Neural crest cell (in vitro differentiated cells): ENCODE data around the gene ABHD5. TPM values are rescaled to one million over a fixed set of nuclear protein-coding genes. Genes with fewer than 3 reads are reported as not detected.
A peak's percentile ranks its signal among the peaks of the same experiment; 100 is the strongest.

Experiments
- DNase-seq: peaks from one replicate; pipeline ENCODE4 v3.0.0; 2021; ENCODE audit warnings: low read depth, mixed read lengths, low spot score
- H3K27ac Mint-ChIP-seq: one replicate; pipeline ENCODE4 v1.8.0; 2021; ENCODE audit warnings: mild to moderate bottlenecking, mixed read lengths; ENCODE audit not compliant: unreplicated experiment
- H3K27me3 Mint-ChIP-seq: 2 replicates; pipeline ENCODE4 v1.8.0; 2021; ENCODE audit warnings: low read depth, mild to moderate bottlenecking, mixed read lengths
- H3K36me3 Mint-ChIP-seq: 2 replicates; pipeline ENCODE4 v1.8.0; 2021; ENCODE audit warnings: low read depth, mild to moderate bottlenecking, mixed read lengths
- H3K4me1 Mint-ChIP-seq: 2 replicates; pipeline ENCODE4 v1.8.0; 2021; ENCODE audit warnings: mixed read lengths
- H3K4me3 Mint-ChIP-seq: one replicate; pipeline ENCODE4 v1.8.0; 2021; ENCODE audit warnings: mild to moderate bottlenecking, mixed read lengths
- H3K9me3 Mint-ChIP-seq: 2 replicates; pipeline ENCODE4 v1.8.0; 2021; ENCODE audit warnings: mixed read lengths
- total RNA-seq: library from RNA; stranded (reverse); gene quantifications from 2 replicates; pipeline ENCODE4 v1.2.1, GENCODE V29; 2021
- TF ChIP-seq, protein P1 (sequence below): fragments of 200-600 bp; sonication (generic); conservative IDR thresholded peaks from 2 replicates; pipeline ENCODE4 v1.5.0; 2021; ENCODE audit warnings: antibody characterized with exemption, mild to moderate bottlenecking

The ABHD5 gene
- total RNA-seq, 1 donor from 2014 or later, result 12.5 TPM

DNA sequence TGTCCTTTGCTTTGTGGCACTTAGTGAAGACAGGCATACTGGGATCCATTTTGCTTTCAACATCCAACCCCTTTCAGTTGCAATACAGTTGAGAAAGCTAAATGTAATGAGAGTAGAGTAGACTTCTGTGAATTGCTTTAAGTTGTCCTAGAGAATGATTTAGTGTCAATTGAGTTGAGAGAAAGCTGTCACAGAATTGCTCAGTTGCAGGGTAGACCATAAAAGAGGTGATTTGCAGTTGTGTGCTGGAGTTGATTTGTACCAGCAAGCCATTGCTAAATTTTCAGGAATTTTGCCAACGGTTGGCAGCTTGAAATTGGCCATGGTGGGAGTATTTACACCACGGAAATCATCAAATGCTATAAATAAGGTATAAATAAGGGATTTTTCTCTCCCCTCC, 2.2 kb downstream of the ABHD5 start:
- no peaks in the 10 kb centered on the region for H3K9me3 Mint-ChIP-seq
- peaks cover 35% of the 10 kb centered on the region for H3K4me1 Mint-ChIP-seq
- no peak for DNase-seq
- TF ChIP-seq, protein P1, sequence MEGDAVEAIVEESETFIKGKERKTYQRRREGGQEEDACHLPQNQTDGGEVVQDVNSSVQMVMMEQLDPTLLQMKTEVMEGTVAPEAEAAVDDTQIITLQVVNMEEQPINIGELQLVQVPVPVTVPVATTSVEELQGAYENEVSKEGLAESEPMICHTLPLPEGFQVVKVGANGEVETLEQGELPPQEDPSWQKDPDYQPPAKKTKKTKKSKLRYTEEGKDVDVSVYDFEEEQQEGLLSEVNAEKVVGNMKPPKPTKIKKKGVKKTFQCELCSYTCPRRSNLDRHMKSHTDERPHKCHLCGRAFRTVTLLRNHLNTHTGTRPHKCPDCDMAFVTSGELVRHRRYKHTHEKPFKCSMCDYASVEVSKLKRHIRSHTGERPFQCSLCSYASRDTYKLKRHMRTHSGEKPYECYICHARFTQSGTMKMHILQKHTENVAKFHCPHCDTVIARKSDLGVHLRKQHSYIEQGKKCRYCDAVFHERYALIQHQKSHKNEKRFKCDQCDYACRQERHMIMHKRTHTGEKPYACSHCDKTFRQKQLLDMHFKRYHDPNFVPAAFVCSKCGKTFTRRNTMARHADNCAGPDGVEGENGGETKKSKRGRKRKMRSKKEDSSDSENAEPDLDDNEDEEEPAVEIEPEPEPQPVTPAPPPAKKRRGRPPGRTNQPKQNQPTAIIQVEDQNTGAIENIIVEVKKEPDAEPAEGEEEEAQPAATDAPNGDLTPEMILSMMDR, result no peak
- H3K27ac Mint-ChIP-seq, result no peak overlapping the region
- H3K27me3 Mint-ChIP-seq, result no peaks in the 10 kb centered on the region
- peak overlapping the region; percentile 71 for H3K4me3 Mint-ChIP-seq
- H3K36me3 Mint-ChIP-seq, result peaks cover 3% of the 10 kb centered on the region

DNA sequence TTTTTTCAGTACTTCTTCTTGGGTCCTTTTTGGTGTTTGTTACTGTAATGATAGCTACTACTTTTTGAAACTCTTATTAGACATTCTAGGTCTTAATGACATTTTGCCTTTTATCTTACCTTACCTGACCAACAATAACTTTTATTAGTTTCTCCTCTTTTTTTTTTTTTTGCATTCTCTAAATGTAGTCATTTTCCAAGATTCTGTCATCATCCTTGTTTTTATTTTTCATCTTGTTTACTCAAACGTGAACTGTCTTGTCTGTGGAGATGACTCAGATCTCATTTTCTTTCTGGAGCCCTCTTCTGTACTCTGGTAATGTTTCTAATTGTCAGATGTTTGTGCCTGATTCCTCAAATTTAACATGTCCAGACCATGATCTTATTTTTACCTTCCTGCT, 2.9 kb downstream of the ABHD5 start:
- no peak for DNase-seq
- H3K36me3 Mint-ChIP-seq, result peaks cover 3% of the 10 kb centered on the region
- peak overlapping the region; percentile 71 for H3K4me3 Mint-ChIP-seq
- no peaks in the 10 kb centered on the region for H3K9me3 Mint-ChIP-seq
- TF ChIP-seq, protein P1, result no peak
- H3K27ac Mint-ChIP-seq, result no peak overlapping the region
- peaks cover 35% of the 10 kb centered on the region for H3K4me1 Mint-ChIP-seq
- H3K27me3 Mint-ChIP-seq, result no peaks in the 10 kb centered on the region

DNA sequence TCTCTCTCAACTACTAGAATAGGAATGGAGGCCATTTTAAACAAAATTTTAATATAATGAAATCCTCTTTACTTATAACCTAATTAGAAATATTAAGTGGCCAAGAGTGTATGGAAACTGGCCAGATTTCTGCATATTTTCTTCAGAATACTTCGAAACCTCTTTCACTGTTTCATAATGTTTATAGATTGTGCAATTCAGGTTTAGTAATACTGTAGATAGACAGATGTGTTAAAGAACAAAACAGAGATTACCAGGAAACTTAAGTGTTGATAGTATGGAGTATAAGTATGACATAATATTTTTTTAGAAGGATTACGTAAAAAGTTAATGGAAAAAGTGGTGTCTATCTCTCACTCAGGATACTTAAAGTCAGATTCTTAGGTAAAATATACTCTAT, 4.7 kb downstream of the ABHD5 start:
- H3K27me3 Mint-ChIP-seq, result no peaks in the 10 kb centered on the region
- peaks cover 3% of the 10 kb centered on the region for H3K36me3 Mint-ChIP-seq
- TF ChIP-seq, protein P1, result no peak
- H3K9me3 Mint-ChIP-seq, result no peaks in the 10 kb centered on the region
- no peak for DNase-seq
- H3K4me3 Mint-ChIP-seq, result no peak overlapping the region
- no peak overlapping the region for H3K27ac Mint-ChIP-seq
- peaks cover 22% of the 10 kb centered on the region for H3K4me1 Mint-ChIP-seq

DNA sequence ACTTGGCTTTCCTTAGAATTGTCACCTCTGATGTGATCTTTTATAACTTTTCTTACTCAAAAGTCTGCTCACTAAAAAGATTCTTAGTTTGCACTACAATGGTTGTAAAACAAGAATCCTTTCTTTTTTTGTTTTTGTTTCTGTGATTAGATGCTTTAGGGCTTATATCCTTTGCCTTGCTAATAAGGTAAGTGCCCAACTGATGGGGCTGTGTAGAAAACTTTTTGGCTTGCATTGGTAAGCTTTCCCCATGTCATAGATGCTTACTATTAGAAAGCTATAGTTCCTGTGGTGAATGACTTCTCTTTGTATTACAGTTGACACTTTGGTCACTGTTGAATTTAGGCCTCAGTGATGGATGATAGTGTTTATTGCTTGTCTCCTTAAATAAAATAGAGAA, 5.1 kb downstream of the ABHD5 start:
- H3K27ac Mint-ChIP-seq, result no peak overlapping the region
- peaks cover 20% of the 10 kb centered on the region for H3K4me1 Mint-ChIP-seq
- H3K27me3 Mint-ChIP-seq, result no peaks in the 10 kb centered on the region
- no peaks in the 10 kb centered on the region for H3K9me3 Mint-ChIP-seq
- TF ChIP-seq, protein P1, result no peak
- H3K4me3 Mint-ChIP-seq, result no peak overlapping the region
- H3K36me3 Mint-ChIP-seq, result peaks cover 3% of the 10 kb centered on the region
- no peak for DNase-seq

DNA sequence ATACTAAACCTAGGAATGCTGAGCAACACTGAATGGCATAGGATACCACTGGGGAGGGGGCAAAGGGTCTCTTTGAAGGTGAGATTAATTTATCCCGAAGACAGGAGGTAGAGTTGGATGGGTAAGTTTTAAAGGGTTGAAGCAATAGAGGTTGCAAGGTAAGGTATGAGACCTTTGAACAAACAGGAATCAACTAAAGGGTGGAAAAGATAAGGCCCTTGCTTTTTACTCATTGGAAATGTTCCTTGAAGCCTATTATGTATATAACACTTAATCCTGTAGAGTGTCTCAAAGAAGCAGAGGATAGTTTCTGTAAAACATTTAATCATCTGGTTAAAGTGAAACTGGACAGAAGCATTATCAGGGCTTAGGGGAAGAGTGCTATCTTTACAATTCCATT, 5.7 kb downstream of the ABHD5 start:
- H3K9me3 Mint-ChIP-seq, result no peaks in the 10 kb centered on the region
- no peak overlapping the region for H3K4me3 Mint-ChIP-seq
- H3K4me1 Mint-ChIP-seq, result peaks cover 20% of the 10 kb centered on the region
- no peaks in the 10 kb centered on the region for H3K27me3 Mint-ChIP-seq
- no peak overlapping the region for H3K27ac Mint-ChIP-seq
- TF ChIP-seq, protein P1, result no peak
- DNase-seq, result no peak
- peaks cover 3% of the 10 kb centered on the region for H3K36me3 Mint-ChIP-seq

DNA sequence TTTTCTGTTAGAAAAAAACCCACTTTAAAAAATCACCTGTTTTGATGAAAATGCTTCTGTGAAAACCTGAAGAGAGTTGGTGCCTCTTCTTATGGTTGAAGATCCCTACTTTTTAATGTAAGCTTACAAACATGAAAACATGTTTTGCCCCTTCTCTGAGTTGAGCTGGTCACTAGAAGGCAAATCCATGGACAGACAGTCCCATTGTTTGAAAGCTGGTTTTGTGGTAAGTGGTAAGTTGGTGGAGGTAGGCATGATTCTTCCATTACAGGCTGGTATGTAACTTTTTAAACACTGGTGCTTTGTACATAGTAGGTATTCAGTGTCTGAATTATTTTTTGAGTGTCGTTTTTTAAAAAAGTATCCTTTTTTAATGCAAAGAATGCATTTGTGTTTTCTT, 6.1 kb downstream of the ABHD5 start:
- H3K4me1 Mint-ChIP-seq, result peaks cover 15% of the 10 kb centered on the region
- TF ChIP-seq, protein P1, result no peak
- H3K36me3 Mint-ChIP-seq, result peaks cover 3% of the 10 kb centered on the region
- DNase-seq, result no peak
- no peaks in the 10 kb centered on the region for H3K9me3 Mint-ChIP-seq
- no peak overlapping the region for H3K4me3 Mint-ChIP-seq
- H3K27me3 Mint-ChIP-seq, result no peaks in the 10 kb centered on the region
- no peak overlapping the region for H3K27ac Mint-ChIP-seq
